ENCODE measurements around the gene USF3. TPM values are rescaled to one million over a fixed set of nuclear protein-coding genes. Genes with fewer than 3 reads are reported as not detected.

USF3 gene
- total and polyA plus RNA-seq, 2 of the 4 experiments (the other 2 are of a cell fraction) = 3.0 to 5.2 TPM

- H3K36me3 ChIP-seq (ENCODE audit: control insufficient read depth, insufficient read depth, low read length) = no peaks in the 10 kb centered on the region
- H3K23ac ChIP-seq (ENCODE audit: low read depth, low read length) = no peak overlapping the region
- CTCF ChIA-PET = interaction anchor here (1.1 kb wide), 1 partner anchor 19 kb away, joined by 3 read pairs; no protein-coding TSS in a partner anchor
- intact Hi-C loops (cut with micrococcal nuclease) = loop anchor here (10.0 kb wide), 2 partner anchors 895 to 985 kb away; partner anchors contain the start of gene CCDC80
- POLR2A ChIA-PET (ENCODE audit: unreplicated experiment) = no interaction called here
- H2AK9ac ChIP-seq (replicated peaks; ENCODE audit: low read depth, low read length, poor library complexity) = no peak overlapping the region
- H3K4ac ChIP-seq (ENCODE audit: low read depth, low read length) = no peak overlapping the region
- H4K8ac ChIP-seq (ENCODE audit: low read depth in 2 of 2, low read length in 2 of 2) = no peak overlapping the region
- H3K18ac ChIP-seq (ENCODE audit: low read depth, low read length) = no peak overlapping the region
- 82% methylated on average over 5 of the region's 16 CpGs; no CpG with 5 or more reads in 1 of the 2 experiments for WGBS, 2 experiments (ENCODE audit: extremely low coverage in 2 of 2, insufficient read length in 1 of 2)
- no peak overlapping the region for H3K14ac ChIP-seq (replicated peaks; ENCODE audit: low read depth, low read length)
- no peak overlapping the region for H4K91ac ChIP-seq (ENCODE audit: insufficient read depth, low read depth, low read length)
- no peak overlapping the region for H2BK120ac ChIP-seq (ENCODE audit: low read depth, low read length)
- DNase-seq (no peak), ATAC-seq (ENCODE audit: low read depth) (no peak)
- dilution Hi-C loops (cut with HindIII; ENCODE audit: low sequenced_read_pairs, unreplicated experiment) = no loop called here
- H3K4me2 ChIP-seq (ENCODE audit: low read depth, low read length) = no peak overlapping the region
- H3K27me3 ChIP-seq (ENCODE audit: control insufficient read depth, insufficient read depth, low read length) = peaks cover 4% of the 10 kb centered on the region
- no peak overlapping the region for H2BK5ac ChIP-seq (ENCODE audit: low read depth, low read length, poor library complexity, severe bottlenecking)
- no peak overlapping the region for H3K27ac ChIP-seq (ENCODE audit: insufficient read depth, low read length)
- H3K9me3 ChIP-seq (ENCODE audit: control insufficient read depth, insufficient read depth, low read length) = no peaks in the 10 kb centered on the region
- H3K4me3 ChIP-seq (ENCODE audit: insufficient read depth, low read depth, low read length) = no peak overlapping the region
- no peak overlapping the region for H3K56ac ChIP-seq (ENCODE audit: extremely low read depth, insufficient read depth, low read length)
- H4K5ac ChIP-seq (ENCODE audit: low read depth, low read length) = no peak overlapping the region
- no peak overlapping the region for H3K9ac ChIP-seq (ENCODE audit: low read depth, low read length)
- H2AK5ac ChIP-seq (ENCODE audit: low read depth, low read length) = no peak overlapping the region
- in situ Hi-C loops (cut with MboI; ENCODE audit: low sequenced_read_pairs) = loop anchor here (10.0 kb wide), 1 partner anchor 575 kb away; no protein-coding TSS in a partner anchor
- BruUV-seq (replicated peaks) = no TSS peak
- no peak overlapping the region for H2BK15ac ChIP-seq (ENCODE audit: low read depth, low read length)
- peaks cover 2% of the 10 kb centered on the region; the same call in 1 of the 2 replicates for H3K4me1 ChIP-seq (ENCODE audit: control insufficient read depth, insufficient read depth, low read length)
- no peaks in the 10 kb centered on the region for H3K79me1 ChIP-seq (ENCODE audit: low read depth in 1 of 2, low read length in 2 of 2)
- no peaks in the 10 kb centered on the region for H4K20me1 ChIP-seq (ENCODE audit: insufficient read depth, low read length)
- H2AFZ ChIP-seq (replicated peaks; ENCODE audit: low read length, poor library complexity) = no peak overlapping the region
- no peaks in the 10 kb centered on the region for H3K9me1 ChIP-seq (ENCODE audit: insufficient read depth, low read length)
- H2BK20ac ChIP-seq (ENCODE audit: low read depth, low read length) = no peak overlapping the region
- TF ChIP-seq RFX5 (IDR thresholded peaks at IDR 0.05; ENCODE audit: low read depth, low read length) (no peak), MXI1 (IDR thresholded peaks at IDR 0.05; ENCODE audit: borderline replicate concordance, low read depth, low read length) (no peak), NFE2L2 (IDR thresholded peaks at IDR 0.05; ENCODE audit: low read depth, low read length) (no peak), BHLHE40 (IDR thresholded peaks at IDR 0.05; ENCODE audit: low read depth, low read length) (no peak), CHD1 (IDR thresholded peaks at IDR 0.05; ENCODE audit: low read depth, low read length) (no peak), RCOR1 (IDR thresholded peaks at IDR 0.05; ENCODE audit: insufficient replicate concordance, low read length) (no peak), RAD21 (IDR thresholded peaks at IDR 0.05; ENCODE audit: low read length) (no peak), CEBPB (IDR thresholded peaks at IDR 0.05; ENCODE audit: low read depth, low read length) (no peak), SMC3 (IDR thresholded peaks at IDR 0.05; ENCODE audit: low read depth, low read length) (no peak), MAFK (IDR thresholded peaks at IDR 0.05; ENCODE audit: low read depth, low read length) (no peak), MAZ (IDR thresholded peaks at IDR 0.05; ENCODE audit: borderline replicate concordance, low read depth, low read length) (no peak), USF2 (IDR thresholded peaks at IDR 0.05; ENCODE audit: low read depth, low read length) (no peak)
- TF ChIP-seq, protein P1, sequence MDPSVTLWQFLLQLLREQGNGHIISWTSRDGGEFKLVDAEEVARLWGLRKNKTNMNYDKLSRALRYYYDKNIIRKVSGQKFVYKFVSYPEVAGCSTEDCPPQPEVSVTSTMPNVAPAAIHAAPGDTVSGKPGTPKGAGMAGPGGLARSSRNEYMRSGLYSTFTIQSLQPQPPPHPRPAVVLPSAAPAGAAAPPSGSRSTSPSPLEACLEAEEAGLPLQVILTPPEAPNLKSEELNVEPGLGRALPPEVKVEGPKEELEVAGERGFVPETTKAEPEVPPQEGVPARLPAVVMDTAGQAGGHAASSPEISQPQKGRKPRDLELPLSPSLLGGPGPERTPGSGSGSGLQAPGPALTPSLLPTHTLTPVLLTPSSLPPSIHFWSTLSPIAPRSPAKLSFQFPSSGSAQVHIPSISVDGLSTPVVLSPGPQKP (IDR thresholded peaks at IDR 0.05; ENCODE audit: borderline replicate concordance, low read depth, low read length) = no peak
- TF ChIP-seq, protein P2, sequence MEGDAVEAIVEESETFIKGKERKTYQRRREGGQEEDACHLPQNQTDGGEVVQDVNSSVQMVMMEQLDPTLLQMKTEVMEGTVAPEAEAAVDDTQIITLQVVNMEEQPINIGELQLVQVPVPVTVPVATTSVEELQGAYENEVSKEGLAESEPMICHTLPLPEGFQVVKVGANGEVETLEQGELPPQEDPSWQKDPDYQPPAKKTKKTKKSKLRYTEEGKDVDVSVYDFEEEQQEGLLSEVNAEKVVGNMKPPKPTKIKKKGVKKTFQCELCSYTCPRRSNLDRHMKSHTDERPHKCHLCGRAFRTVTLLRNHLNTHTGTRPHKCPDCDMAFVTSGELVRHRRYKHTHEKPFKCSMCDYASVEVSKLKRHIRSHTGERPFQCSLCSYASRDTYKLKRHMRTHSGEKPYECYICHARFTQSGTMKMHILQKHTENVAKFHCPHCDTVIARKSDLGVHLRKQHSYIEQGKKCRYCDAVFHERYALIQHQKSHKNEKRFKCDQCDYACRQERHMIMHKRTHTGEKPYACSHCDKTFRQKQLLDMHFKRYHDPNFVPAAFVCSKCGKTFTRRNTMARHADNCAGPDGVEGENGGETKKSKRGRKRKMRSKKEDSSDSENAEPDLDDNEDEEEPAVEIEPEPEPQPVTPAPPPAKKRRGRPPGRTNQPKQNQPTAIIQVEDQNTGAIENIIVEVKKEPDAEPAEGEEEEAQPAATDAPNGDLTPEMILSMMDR (conservative IDR thresholded peaks at IDR 0.05; ENCODE audit: low read depth, low read length) = no peak
These were observed 66.6 kb downstream of the USF3 start for GRCh38 chr3:113629584-113630421.
